Peyer's patch (tissue), 4 donors: ENCODE data around the gene PLB1.

Experiments used
- POLR2A ChIP-seq, 2 donors: fragments of 450-650 bp; IDR thresholded peaks; one replicate each; pipeline ENCODE4 v1.5.1; 2017; ENCODE audit warnings: antibody characterized with exemption in 2 of 2, mild to moderate bottlenecking in 2 of 2, moderate library complexity in 2 of 2
- TF ChIP-seq, protein P1 (sequence below), 6 experiments: fragments of 450-650 bp in 4 of 6; fragments of 200-600 bp in 2 of 6; sonication (generic) in 1 of 6; IDR thresholded peaks; one replicate each; pipeline ENCODE4 v1.5.1; 2017 to 2019; ENCODE audit warnings: antibody characterized with exemption in 6 of 6, mild to moderate bottlenecking in 3 of 6, moderate library complexity in 1 of 6

DNA sequence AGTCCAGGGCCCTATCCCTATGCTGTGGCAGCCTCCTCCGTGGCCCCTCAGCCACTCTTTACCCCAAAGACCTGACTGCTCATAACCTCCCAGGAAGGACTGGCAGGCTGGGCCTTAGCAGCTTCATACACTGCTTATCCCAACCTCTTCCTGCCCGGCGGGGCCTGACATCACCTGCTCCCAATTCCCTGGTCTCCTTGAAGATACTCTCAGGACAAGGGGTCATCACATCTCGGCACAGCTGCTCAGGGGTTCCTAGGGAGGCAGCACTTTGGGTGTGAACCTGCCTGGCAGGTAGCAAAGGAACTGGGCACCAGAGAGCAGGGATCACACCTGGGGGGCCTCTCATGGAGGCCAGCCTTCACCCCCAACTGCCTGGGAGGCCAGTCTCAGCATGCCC is 68.5 kb downstream of the PLB1 start:
- TF ChIP-seq, protein P1, sequence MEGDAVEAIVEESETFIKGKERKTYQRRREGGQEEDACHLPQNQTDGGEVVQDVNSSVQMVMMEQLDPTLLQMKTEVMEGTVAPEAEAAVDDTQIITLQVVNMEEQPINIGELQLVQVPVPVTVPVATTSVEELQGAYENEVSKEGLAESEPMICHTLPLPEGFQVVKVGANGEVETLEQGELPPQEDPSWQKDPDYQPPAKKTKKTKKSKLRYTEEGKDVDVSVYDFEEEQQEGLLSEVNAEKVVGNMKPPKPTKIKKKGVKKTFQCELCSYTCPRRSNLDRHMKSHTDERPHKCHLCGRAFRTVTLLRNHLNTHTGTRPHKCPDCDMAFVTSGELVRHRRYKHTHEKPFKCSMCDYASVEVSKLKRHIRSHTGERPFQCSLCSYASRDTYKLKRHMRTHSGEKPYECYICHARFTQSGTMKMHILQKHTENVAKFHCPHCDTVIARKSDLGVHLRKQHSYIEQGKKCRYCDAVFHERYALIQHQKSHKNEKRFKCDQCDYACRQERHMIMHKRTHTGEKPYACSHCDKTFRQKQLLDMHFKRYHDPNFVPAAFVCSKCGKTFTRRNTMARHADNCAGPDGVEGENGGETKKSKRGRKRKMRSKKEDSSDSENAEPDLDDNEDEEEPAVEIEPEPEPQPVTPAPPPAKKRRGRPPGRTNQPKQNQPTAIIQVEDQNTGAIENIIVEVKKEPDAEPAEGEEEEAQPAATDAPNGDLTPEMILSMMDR (IDR thresholded peaks at IDR 0.05) = no peak
- no peak for TF ChIP-seq POLR2A (IDR thresholded peaks at IDR 0.05)
